Measurements from ENCODE around the gene PTPN3. TPM values are rescaled to one million over a fixed set of nuclear protein-coding genes. Genes with fewer than 3 reads are reported as not detected.

Gene PTPN3
- total RNA-seq, 8 experiments from 2014 or later, result 0.99 to 11.5 (median 4.0) TPM

- Histone ChIP-seq H3K4me3 (peak overlapping the region in 4 of 5 donors; percentile 24 to 31 (median 24)), H3K4me1 (replicated peaks in 1 of 2) (peaks cover 4 to 10% of the 10 kb centered on the region in 2 donors), H3K27ac (no peak overlapping the region)
- in situ Hi-C loops (cut with MboI; ENCODE audit: low pct_unique_long_range_greater_than_20kb in 2 of 9, low sequenced_read_pairs in 9 of 9, unreplicated experiment in 9 of 9), result no loop called here
- WGBS, 10 experiments, result 12 to 42% (median 22%) methylated on average over 1 to 10 of the region's 12 CpGs; no CpG with 5 or more reads in 1 of the 10 experiments
- no peak for ATAC-seq (replicated peaks in 6 of 8)
Measured at GRCh38 chr9:109499093-109499630, 1.1 kb upstream of the PTPN3 start.

GRCh38 chr9:109497226-109498153 lies 617 bp downstream of the PTPN3 start:
- ATAC-seq (replicated peaks in 6 of 8), result peak; percentile 31 to 67 (median 56)
- 13 to 93% (median 30%) methylated on average over 3 to 11 of the region's 82 CpGs; no CpG with 5 or more reads in 4 of the 10 experiments for WGBS, 10 experiments
- no peak overlapping the region for H3K27ac ChIP-seq
- in situ Hi-C loops (cut with MboI; ENCODE audit: low pct_unique_long_range_greater_than_20kb in 2 of 9, low sequenced_read_pairs in 9 of 9, unreplicated experiment in 9 of 9), result no loop called here
- peak overlapping the region; percentile 62 to 88 (median 73) for H3K4me3 ChIP-seq
- peaks cover 4 to 10% of the 10 kb centered on the region in 2 donors for H3K4me1 ChIP-seq (replicated peaks in 1 of 2)

GRCh38 chr9:109496841-109497225 lies 1.3 kb downstream of the PTPN3 start:
- in situ Hi-C loops (cut with MboI; ENCODE audit: low pct_unique_long_range_greater_than_20kb in 2 of 9, low sequenced_read_pairs in 9 of 9, unreplicated experiment in 9 of 9), result no loop called here
- 20 to 83% (median 50%) methylated on average over 1 to 4 of the region's 4 CpGs; no CpG with 5 or more reads in 3 of the 10 experiments for WGBS, 10 experiments

GRCh38 chr9:109496218-109496617 lies 1.9 kb downstream of the PTPN3 start:
- no peak overlapping the region for H3K4me3 ChIP-seq
- H3K4me1 ChIP-seq (replicated peaks in 1 of 2), result peaks cover 4 to 15% of the 10 kb centered on the region in 2 donors
- ATAC-seq (replicated peaks in 6 of 8), result no peak
- in situ Hi-C loops (cut with MboI; ENCODE audit: low pct_unique_long_range_greater_than_20kb in 2 of 9, low sequenced_read_pairs in 9 of 9, unreplicated experiment in 9 of 9), result no loop called here
- 20 to 100% (median 80%) methylated on average over 1 to 3 of the region's 3 CpGs; no CpG with 5 or more reads in 1 of the 10 experiments for WGBS, 10 experiments
- H3K27ac ChIP-seq, result no peak overlapping the region

More at GRCh38 chr9:109496841-109497225, 1.3 kb downstream of the PTPN3 start:
- Histone ChIP-seq H3K4me3 (peak overlapping the region in 2 of 5 donors; percentile 80 to 88), H3K4me1 (replicated peaks in 1 of 2) (peaks cover 4 to 13% of the 10 kb centered on the region in 2 donors), H3K27ac (no peak overlapping the region)
- ATAC-seq (replicated peaks in 6 of 8), result no peak

- H3K27ac ChIP-seq, result no peak overlapping the region
- H3K4me1 ChIP-seq (replicated peaks in 1 of 2), result peaks cover 4 to 13% of the 10 kb centered on the region in 2 donors
- ATAC-seq (replicated peaks in 6 of 8), result no peak
- H3K4me3 ChIP-seq, result no peak overlapping the region
- in situ Hi-C loops (cut with MboI; ENCODE audit: low pct_unique_long_range_greater_than_20kb in 2 of 9, low sequenced_read_pairs in 9 of 9, unreplicated experiment in 9 of 9), result no loop called here
- WGBS, 10 experiments, result 53 to 100% (median 76%) methylated on average over 1 to 5 of the region's 6 CpGs; no CpG with 5 or more reads in 1 of the 10 experiments
Measured at GRCh38 chr9:109493648-109494047, 4.5 kb downstream of the PTPN3 start.

GRCh38 chr9:109491590-109491989 lies 6.5 kb downstream of the PTPN3 start:
- Histone ChIP-seq H3K4me1 (replicated peaks in 1 of 2) (peaks cover 0 to 7% of the 10 kb centered on the region in 2 donors), H3K27ac (no peak overlapping the region), H3K4me3 (no peak overlapping the region)
- WGBS, 10 experiments, result 73 to 86% (median 82%) methylated on average over 1 to 2 of the region's 2 CpGs; no CpG with 5 or more reads in 4 of the 10 experiments
- ATAC-seq (replicated peaks in 6 of 8), result peak in 5 of 8 experiments; percentile 23 to 77 (median 54)
- in situ Hi-C loops (cut with MboI; ENCODE audit: low pct_unique_long_range_greater_than_20kb in 2 of 9, low sequenced_read_pairs in 9 of 9, unreplicated experiment in 9 of 9), result no loop called here

GRCh38 chr9:109488791-109489492 lies 9.2 kb downstream of the PTPN3 start:
- no peak overlapping the region for H3K27ac ChIP-seq
- H3K4me1 ChIP-seq (replicated peaks in 1 of 2), result peaks cover 0 to 7% of the 10 kb centered on the region in 2 donors
- WGBS, 10 experiments, result 50 to 95% (median 74%) methylated on average over 2 to 5 of the region's 7 CpGs; no CpG with 5 or more reads in 3 of the 10 experiments
- in situ Hi-C loops (cut with MboI; ENCODE audit: low pct_unique_long_range_greater_than_20kb in 2 of 9, low sequenced_read_pairs in 9 of 9, unreplicated experiment in 9 of 9), result no loop called here
- no peak for ATAC-seq (replicated peaks in 6 of 8)
- H3K4me3 ChIP-seq, result no peak overlapping the region

- WGBS, 10 experiments, result 0 to 100% (median 90%) methylated on average over 1 to 4 of the region's 4 CpGs; no CpG with 5 or more reads in 1 of the 10 experiments
- Histone ChIP-seq H3K4me1 (replicated peaks in 1 of 2) (peaks cover 0 to 10% of the 10 kb centered on the region in 2 donors), H3K4me3 (no peak overlapping the region), H3K27ac (no peak overlapping the region)
- no peak for ATAC-seq (replicated peaks in 6 of 8)
- in situ Hi-C loops (cut with MboI; ENCODE audit: low pct_unique_long_range_greater_than_20kb in 2 of 9, low sequenced_read_pairs in 9 of 9, unreplicated experiment in 9 of 9), result no loop called here
Measured at GRCh38 chr9:109488351-109488750, 9.8 kb downstream of the PTPN3 start.

- 57 to 85% (median 60%) methylated on average over 1 to 7 of the region's 7 CpGs; no CpG with 5 or more reads in 5 of the 10 experiments for WGBS, 10 experiments
- ATAC-seq (replicated peaks in 6 of 8), result peak in 5 of 8 experiments; percentile 47 to 88 (median 55)
- in situ Hi-C loops (cut with MboI; ENCODE audit: low pct_unique_long_range_greater_than_20kb in 2 of 9, low sequenced_read_pairs in 9 of 9, unreplicated experiment in 9 of 9), result no loop called here
- peaks cover 0 to 14% of the 10 kb centered on the region in 2 donors for H3K4me1 ChIP-seq (replicated peaks in 1 of 2)
- H3K4me3 ChIP-seq, result no peak overlapping the region
- no peak overlapping the region for H3K27ac ChIP-seq
Measured at GRCh38 chr9:109487247-109487646, 10.9 kb downstream of the PTPN3 start.

- H3K4me1 ChIP-seq (replicated peaks in 1 of 2), result peaks cover 0 to 9% of the 10 kb centered on the region in 2 donors
- H3K27ac ChIP-seq, result no peak overlapping the region
- WGBS, 10 experiments, result 54 to 86% (median 73%) methylated on average over 1 to 7 of the region's 14 CpGs; no CpG with 5 or more reads in 5 of the 10 experiments
- H3K4me3 ChIP-seq, result no peak overlapping the region
- in situ Hi-C loops (cut with MboI; ENCODE audit: low pct_unique_long_range_greater_than_20kb in 2 of 9, low sequenced_read_pairs in 9 of 9, unreplicated experiment in 9 of 9), result no loop called here
- peak in 5 of 8 experiments; percentile 42 to 85 (median 79) for ATAC-seq (replicated peaks in 6 of 8)
Measured at GRCh38 chr9:109483744-109484429, 14.2 kb downstream of the PTPN3 start.

- in situ Hi-C loops (cut with MboI; ENCODE audit: low pct_unique_long_range_greater_than_20kb in 2 of 9, low sequenced_read_pairs in 9 of 9, unreplicated experiment in 9 of 9), result no loop called here
- ATAC-seq (replicated peaks in 6 of 8), result no peak
- Histone ChIP-seq H3K4me3 (no peak overlapping the region), H3K4me1 (replicated peaks in 1 of 2) (peaks cover 0 to 16% of the 10 kb centered on the region in 2 donors), H3K27ac (no peak overlapping the region)
- WGBS, 10 experiments, result 48 to 100% (median 89%) methylated on average over 1 to 5 of the region's 5 CpGs
Measured at GRCh38 chr9:109482391-109482916, 15.7 kb downstream of the PTPN3 start.

GRCh38 chr9:109481856-109482255 lies 16.3 kb downstream of the PTPN3 start:
- in situ Hi-C loops (cut with MboI; ENCODE audit: low pct_unique_long_range_greater_than_20kb in 2 of 9, low sequenced_read_pairs in 9 of 9, unreplicated experiment in 9 of 9), result no loop called here
- no peak for ATAC-seq (replicated peaks in 6 of 8)
- WGBS, 10 experiments, result 66 to 94% (median 76%) methylated on average over 1 to 7 of the region's 7 CpGs; no CpG with 5 or more reads in 1 of the 10 experiments
- peaks cover 0 to 20% of the 10 kb centered on the region in 2 donors for H3K4me1 ChIP-seq (replicated peaks in 1 of 2)
- no peak overlapping the region for H3K27ac ChIP-seq
- no peak overlapping the region for H3K4me3 ChIP-seq
